ENCODE measurements around the gene AXIN2. TPM values are rescaled to one million over a fixed set of nuclear protein-coding genes. Genes with fewer than 3 reads are reported as not detected.
A peak's percentile ranks its signal among the peaks of the same experiment; 100 is the strongest.

Gene AXIN2
- total and polyA plus RNA-seq, 10 of the 15 experiments (the other 5 are each of a cell fraction or from before 2014, with no cell fraction given): 0.47 to 7.8 (median 3.1) TPM

- ATAC-seq (peak; percentile 69), DNase-seq (ENCODE audit: low read depth, low spot score) (no peak), FAIRE-seq (no peak)
- CTCF ChIA-PET: interaction anchor here (1.3 kb wide), 1 partner anchor 11 kb away, joined by 3 read pairs; no protein-coding TSS in a partner anchor
- H3K9me3 ChIP-seq (replicated peaks; ENCODE audit: control insufficient read depth, insufficient read depth, low read length): no peaks in the 10 kb centered on the region; the same call in 2 of the 3 replicates
- BruUV-seq (replicated peaks): no TSS peak
- no peaks in the 10 kb centered on the region for H3K27me3 ChIP-seq (replicated peaks in 1 of 2; ENCODE audit: control insufficient read depth in 2 of 2, insufficient read depth in 2 of 2, low read length in 1 of 2)
- no peaks in the 10 kb centered on the region for H4K20me1 ChIP-seq (ENCODE audit: control insufficient read depth, insufficient read depth)
- 0 out of 2 replicates have a peak overlapping the region, but pooled peaks have one; percentile 9 for H3K4me2 ChIP-seq (ENCODE audit: control insufficient read depth, insufficient read depth)
- H2AFZ ChIP-seq (ENCODE audit: control insufficient read depth, low read depth, low read length): peak overlapping the region; percentile 5; the same call in 1 of the 2 replicates
- 19% methylated on average over 17 of the region's 18 CpGs for WGBS (ENCODE audit: insufficient coverage, insufficient replicate concordance, low lambda C conversion rate, missing lambda C conversion rate)
- no peak overlapping the region; the same call in 1 of the 2 replicates for H3K9ac ChIP-seq (ENCODE audit: control insufficient read depth, insufficient read depth, low read length)
- TF ChIP-seq MTA2 (IDR thresholded peaks at IDR 0.05; ENCODE audit: low read depth) (peak; percentile 51; the same call in 1 of the 2 replicates), IKZF1 (conservative IDR thresholded peaks at IDR 0.05) (no peak)
- intact Hi-C loops (cut with micrococcal nuclease; ENCODE audit: unreplicated experiment) (no loop called here), in situ Hi-C loops (cut with MboI) (no loop called here)
- SMC1A ChIA-PET (ENCODE audit: uncharacterized antibody, unreplicated experiment): interaction anchor here (1.1 to 1.2 kb wide), 2 partner anchors 115 to 201 kb away, joined by 3 read pairs; no protein-coding TSS in a partner anchor
- H3K4me1 ChIP-seq (ENCODE audit: control insufficient read depth, insufficient read depth, low read length): no peaks in the 10 kb centered on the region
- H3K27ac ChIP-seq (ENCODE audit: control insufficient read depth, insufficient read depth): no peak overlapping the region
- POLR2A ChIA-PET: no interaction called here
- H3K79me2 ChIP-seq (ENCODE audit: control insufficient read depth, insufficient read depth, low read length): no peaks in the 10 kb centered on the region
- RAD21 ChIA-PET (ENCODE audit: unreplicated experiment): interaction anchor here (0.8 to 1.1 kb wide), 3 partner anchors 20 to 201 kb away, joined by 3 read pairs; no protein-coding TSS in a partner anchor
- no peaks in the 10 kb centered on the region for H3K36me3 ChIP-seq (ENCODE audit: control insufficient read depth in 2 of 2, insufficient read depth in 2 of 2, low read length in 1 of 2)
- H3K4me3 ChIP-seq: no peak overlapping the region
These were observed 32.7 kb upstream of the AXIN2 start for GRCh38 chr17:65593855-65594845.

GRCh38 chr17:65593092-65593854, 31.8 kb upstream of the AXIN2 start:
- ChIA-PET SMC1A (ENCODE audit: uncharacterized antibody, unreplicated experiment) (interaction anchor here (1.2 kb wide), 1 partner anchor 202 kb away, joined by 3 read pairs; no protein-coding TSS in a partner anchor), CTCF (no interaction called here), POLR2A (no interaction called here), RAD21 (ENCODE audit: unreplicated experiment) (interaction anchor here (1.1 kb wide), 1 partner anchor 202 kb away, joined by 3 read pairs; no protein-coding TSS in a partner anchor)
- no TSS peak for BruUV-seq (replicated peaks)
- Histone ChIP-seq H3K27ac (ENCODE audit: control insufficient read depth, insufficient read depth) (no peak overlapping the region), H2AFZ (ENCODE audit: control insufficient read depth, low read depth, low read length) (no peak overlapping the region), H3K79me2 (ENCODE audit: control insufficient read depth, insufficient read depth, low read length) (no peaks in the 10 kb centered on the region), H4K20me1 (ENCODE audit: control insufficient read depth, insufficient read depth) (no peaks in the 10 kb centered on the region), H3K4me2 (ENCODE audit: control insufficient read depth, insufficient read depth) (no peak overlapping the region), H3K27me3 (replicated peaks in 1 of 2; ENCODE audit: control insufficient read depth in 2 of 2, insufficient read depth in 2 of 2, low read length in 1 of 2) (no peaks in the 10 kb centered on the region), H3K4me1 (ENCODE audit: control insufficient read depth, insufficient read depth, low read length) (no peaks in the 10 kb centered on the region), H3K4me3 (no peak overlapping the region), H3K36me3 (ENCODE audit: control insufficient read depth in 2 of 2, insufficient read depth in 2 of 2, low read length in 1 of 2) (no peaks in the 10 kb centered on the region), H3K9ac (ENCODE audit: control insufficient read depth, insufficient read depth, low read length) (no peak overlapping the region), H3K9me3 (replicated peaks; ENCODE audit: control insufficient read depth, insufficient read depth, low read length) (no peaks in the 10 kb centered on the region)
- WGBS (ENCODE audit: insufficient coverage, insufficient replicate concordance, low lambda C conversion rate, missing lambda C conversion rate): 33% methylated on average over 16 of the region's 19 CpGs
- ATAC-seq (no peak), FAIRE-seq (no peak), DNase-seq (ENCODE audit: low read depth, low spot score) (no peak)
- intact Hi-C loops (cut with micrococcal nuclease; ENCODE audit: unreplicated experiment) (no loop called here), in situ Hi-C loops (cut with MboI) (no loop called here)
- no peak for TF ChIP-seq BACH1 (IDR thresholded peaks at IDR 0.05; ENCODE audit: borderline replicate concordance)
